Measurements from ENCODE around the gene FMNL3.

- TF ChIP-seq CTCF (IDR thresholded peaks at IDR 0.05): no peak
- no peak for TF ChIP-seq POLR2A (IDR thresholded peaks at IDR 0.05)
Observed at GRCh38 chr12:49669796-49670195, 37.4 kb downstream of the FMNL3 start.

Measured in right lobe of liver (tissue), 4 donors.